Measurements from ENCODE around the gene RBBP8NL.

DNA sequence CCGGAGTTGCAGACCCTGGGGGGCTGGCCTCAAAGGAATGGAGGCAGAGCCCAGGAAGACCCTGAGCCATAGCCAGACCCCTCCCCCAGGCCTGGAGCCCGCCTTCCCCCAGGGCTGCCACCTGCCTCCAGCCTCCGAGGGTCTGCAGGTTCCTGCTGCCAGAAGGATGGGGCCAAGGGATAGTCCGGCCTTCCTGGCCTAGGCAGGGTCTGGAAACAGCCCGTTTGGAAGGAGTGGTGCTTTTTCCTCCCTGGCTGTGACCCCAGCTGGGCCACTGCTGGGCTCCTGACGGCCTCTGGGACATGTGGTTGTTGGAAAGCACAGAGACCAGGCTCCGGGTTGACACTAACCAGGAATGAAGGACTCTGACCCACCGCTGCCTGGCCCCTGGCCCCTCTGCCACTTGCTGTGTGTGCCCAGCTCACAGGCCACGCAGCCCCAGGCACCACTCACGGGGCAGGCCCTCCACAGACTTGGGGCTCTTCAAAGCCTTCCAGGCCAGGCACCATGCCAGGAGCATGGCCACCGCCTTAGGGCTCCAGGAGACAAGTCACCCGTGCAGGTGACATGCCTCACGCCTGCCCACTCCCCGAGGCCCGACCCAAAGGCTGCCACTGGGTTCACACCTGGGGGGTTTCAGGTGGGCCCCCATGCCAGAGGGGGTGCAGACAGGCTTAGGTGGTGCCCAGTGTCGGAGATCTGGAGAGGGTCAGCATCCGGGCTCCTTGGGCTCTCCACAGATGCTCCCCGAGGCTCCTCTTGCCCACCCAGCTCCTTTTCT lies 56.3 kb downstream of the RBBP8NL start:
- TF ChIP-seq, protein P1, sequence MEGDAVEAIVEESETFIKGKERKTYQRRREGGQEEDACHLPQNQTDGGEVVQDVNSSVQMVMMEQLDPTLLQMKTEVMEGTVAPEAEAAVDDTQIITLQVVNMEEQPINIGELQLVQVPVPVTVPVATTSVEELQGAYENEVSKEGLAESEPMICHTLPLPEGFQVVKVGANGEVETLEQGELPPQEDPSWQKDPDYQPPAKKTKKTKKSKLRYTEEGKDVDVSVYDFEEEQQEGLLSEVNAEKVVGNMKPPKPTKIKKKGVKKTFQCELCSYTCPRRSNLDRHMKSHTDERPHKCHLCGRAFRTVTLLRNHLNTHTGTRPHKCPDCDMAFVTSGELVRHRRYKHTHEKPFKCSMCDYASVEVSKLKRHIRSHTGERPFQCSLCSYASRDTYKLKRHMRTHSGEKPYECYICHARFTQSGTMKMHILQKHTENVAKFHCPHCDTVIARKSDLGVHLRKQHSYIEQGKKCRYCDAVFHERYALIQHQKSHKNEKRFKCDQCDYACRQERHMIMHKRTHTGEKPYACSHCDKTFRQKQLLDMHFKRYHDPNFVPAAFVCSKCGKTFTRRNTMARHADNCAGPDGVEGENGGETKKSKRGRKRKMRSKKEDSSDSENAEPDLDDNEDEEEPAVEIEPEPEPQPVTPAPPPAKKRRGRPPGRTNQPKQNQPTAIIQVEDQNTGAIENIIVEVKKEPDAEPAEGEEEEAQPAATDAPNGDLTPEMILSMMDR (conservative IDR thresholded peaks at IDR 0.05; ENCODE audit: low read depth, low read length), result no peak
- no peak for TF ChIP-seq EZH2 (IDR thresholded peaks at IDR 0.05; ENCODE audit: borderline replicate concordance, low read depth, low read length, poor library complexity, severe bottlenecking)
